Muscle layer of duodenum (tissue), 2 donors: ENCODE results near the gene FAM47C.
"Not testable (repeated sequence)": the region's sequence is repeated elsewhere in the genome, so short reads cannot be mapped to it uniquely, and the experiment has no call there.

Source experiments
- H3K27ac ChIP-seq: one replicate; pipeline ENCODE4 v1.7.0; 2013; ENCODE audit warnings: mild to moderate bottlenecking, low read length
- H3K27me3 ChIP-seq: one replicate; pipeline ENCODE4 v1.7.0; 2013; ENCODE audit warnings: low read depth, mild to moderate bottlenecking, control low read depth, low read length
- H3K36me3 ChIP-seq, 2 donors: one replicate each; pipeline ENCODE4 v1.7.0; 2013; ENCODE audit warnings: low read length in 2 of 2, control low read depth in 1 of 2, mild to moderate bottlenecking in 1 of 2; ENCODE audit not compliant: insufficient read depth in 2 of 2, control insufficient read depth in 1 of 2
- H3K4me1 ChIP-seq, 2 donors: one replicate each; pipeline ENCODE4 v1.7.0; 2013; ENCODE audit warnings: low read length in 2 of 2, mild to moderate bottlenecking in 2 of 2, control low read depth in 1 of 2, moderate library complexity in 1 of 2; ENCODE audit not compliant: insufficient read depth in 2 of 2, control insufficient read depth in 1 of 2
- H3K4me3 ChIP-seq, 2 donors: one replicate each; pipeline ENCODE4 v1.7.0; 2013; ENCODE audit warnings: low read length in 2 of 2, low read depth in 1 of 2, mild to moderate bottlenecking in 1 of 2
- H3K9me3 ChIP-seq, 2 donors: one replicate each; pipeline ENCODE4 v1.7.0; 2013; ENCODE audit warnings: low read length in 2 of 2, control low read depth in 1 of 2, mild to moderate bottlenecking in 1 of 2; ENCODE audit not compliant: control insufficient read depth in 1 of 2
- donor health status: healthy.

Gene FAM47C

DNA sequence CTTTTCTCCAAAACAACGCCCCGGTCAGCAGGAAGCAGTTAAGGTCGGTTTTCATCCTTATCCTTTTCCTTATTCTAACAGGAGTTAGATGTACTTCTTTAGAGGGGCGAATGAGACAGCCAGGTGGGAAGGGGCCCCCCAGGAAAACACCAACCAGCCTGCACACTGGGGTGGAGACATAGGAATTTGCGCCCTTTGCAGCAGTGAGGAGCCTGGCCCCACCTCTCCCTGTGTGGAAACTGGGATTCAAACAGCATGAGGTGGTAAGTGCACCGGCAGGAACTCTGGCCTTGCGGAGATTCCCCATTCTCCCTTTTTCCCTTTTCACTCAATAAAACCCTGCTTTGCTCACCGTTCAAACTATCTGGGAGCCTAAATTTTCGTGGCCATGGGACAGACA, 8.0 kb upstream of the FAM47C start:
- Histone ChIP-seq H3K36me3 (no peaks in the 10 kb centered on the region), H3K4me1 (no peaks in the 10 kb centered on the region), H3K27ac (no peak overlapping the region), H3K9me3 (no peaks in the 10 kb centered on the region), H3K4me3 (no peak overlapping the region), H3K27me3 (no peaks in the 10 kb centered on the region)

GRCh38 chrX:37010496-37010895, 2.3 kb downstream of the FAM47C start:
- Histone ChIP-seq H3K9me3 (no peaks in the 10 kb centered on the region), H3K36me3 (no peaks in the 10 kb centered on the region), H3K4me1 (no peaks in the 10 kb centered on the region), H3K27me3 (no peaks in the 10 kb centered on the region), H3K4me3 (no peak overlapping the region), H3K27ac (no peak overlapping the region)

DNA sequence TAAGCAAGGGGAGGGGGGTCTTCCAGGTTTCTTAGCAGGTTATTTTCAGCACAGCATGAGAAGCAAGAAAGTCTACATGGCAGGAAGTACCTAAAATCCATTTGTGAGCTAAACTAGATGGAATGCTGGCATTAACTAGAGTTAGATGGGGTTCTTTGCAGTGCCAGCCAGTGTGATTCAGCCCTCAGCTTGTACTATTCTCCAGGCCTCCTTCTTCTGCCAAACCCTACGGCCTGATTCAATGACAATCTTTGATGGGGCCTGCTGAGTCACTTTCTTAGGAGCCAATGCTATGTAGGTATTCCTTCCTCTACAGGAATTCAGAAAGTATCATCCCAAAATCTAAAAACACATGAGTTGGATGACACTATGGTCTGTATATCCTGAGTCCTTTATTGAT, 26.1 kb downstream of the FAM47C start:
- not testable (repeated sequence) for H3K9me3 ChIP-seq, H3K27me3 ChIP-seq, H3K36me3 ChIP-seq, H3K4me1 ChIP-seq, H3K27ac ChIP-seq, H3K4me3 ChIP-seq

- H3K4me3 ChIP-seq, H3K4me1 ChIP-seq, H3K27me3 ChIP-seq, H3K27ac ChIP-seq, H3K36me3 ChIP-seq, H3K9me3 ChIP-seq: not testable (repeated sequence)
These were observed 28.6 kb downstream of the FAM47C start for GRCh38 chrX:37036674-37037220.

- not testable (repeated sequence) for H3K27ac ChIP-seq, H3K36me3 ChIP-seq, H3K9me3 ChIP-seq, H3K27me3 ChIP-seq, H3K4me3 ChIP-seq, H3K4me1 ChIP-seq
These were observed 30.6 kb downstream of the FAM47C start for GRCh38 chrX:37038814-37039213.

- H3K36me3 ChIP-seq, H3K27ac ChIP-seq: not testable (repeated sequence)
These were observed 35.1 kb downstream of the FAM47C start for GRCh38 chrX:37042956-37043885.

GRCh38 chrX:37047776-37048175, 39.6 kb downstream of the FAM47C start:
- no peaks in the 10 kb centered on the region for H3K36me3 ChIP-seq
- no peaks in the 10 kb centered on the region for H3K9me3 ChIP-seq
- no peak overlapping the region for H3K27ac ChIP-seq
- no peaks in the 10 kb centered on the region for H3K4me1 ChIP-seq
- no peak overlapping the region for H3K4me3 ChIP-seq
- no peaks in the 10 kb centered on the region for H3K27me3 ChIP-seq

More at GRCh38 chrX:37042956-37043885, 35.1 kb downstream of the FAM47C start:
- not testable (repeated sequence) for H3K4me3 ChIP-seq, H3K9me3 ChIP-seq, H3K27me3 ChIP-seq, H3K4me1 ChIP-seq

- H3K9me3 ChIP-seq, H3K27ac ChIP-seq, H3K4me1 ChIP-seq, H3K27me3 ChIP-seq, H3K36me3 ChIP-seq, H3K4me3 ChIP-seq: not testable (repeated sequence)
These were observed 49.4 kb downstream of the FAM47C start for GRCh38 chrX:37057572-37057971.

GRCh38 chrX:37060999-37061398, 52.8 kb downstream of the FAM47C start:
- Histone ChIP-seq H3K36me3 (no peaks in the 10 kb centered on the region), H3K27ac (no peak overlapping the region), H3K27me3 (no peaks in the 10 kb centered on the region), H3K9me3 (no peaks in the 10 kb centered on the region), H3K4me3 (no peak overlapping the region), H3K4me1 (no peaks in the 10 kb centered on the region)
